Hepatocyte (in vitro differentiated cells): ENCODE results near the gene TRPM2. TPM values are rescaled to one million over a fixed set of nuclear protein-coding genes. Genes with fewer than 3 reads are reported as not detected.

Source experiments
- DNase-seq: peaks from one replicate; pipeline ENCODE4 v3.0.0-alpha.2; 2016; ENCODE audit warnings: low spot score
- H2AFZ ChIP-seq: fragments of 200-600 bp; sonication (generic); 2 replicates; pipeline ENCODE4 v1.6.0; 2016; ENCODE audit warnings: antibody characterized with exemption, mild to moderate bottlenecking
- H3K27ac ChIP-seq: fragments of 200-600 bp; sonication (generic); 2 replicates; pipeline ENCODE4 v1.5.1; 2016; ENCODE audit warnings: mild to moderate bottlenecking
- H3K27me3 ChIP-seq: fragments of 200-600 bp; sonication (generic); 2 replicates; pipeline ENCODE4 v1.6.1; 2016
- H3K36me3 ChIP-seq: fragments of 200-600 bp; sonication (generic); replicated peaks from 2 replicates; pipeline ENCODE4 v1.5.1; 2016; ENCODE audit warnings: low read depth; ENCODE audit not compliant: insufficient read depth
- H3K4me1 ChIP-seq: fragments of 200-600 bp; sonication (generic); 2 replicates; pipeline ENCODE4 v1.5.1; 2016; ENCODE audit warnings: mild to moderate bottlenecking, moderate library complexity; ENCODE audit not compliant: insufficient read depth
- H3K4me2 ChIP-seq: fragments of 200-600 bp; sonication (generic); 2 replicates; pipeline ENCODE4 v1.6.0; 2016
- H3K4me3 ChIP-seq: fragments of 200-600 bp; sonication (generic); 2 replicates; pipeline ENCODE4 v1.5.1; 2016; ENCODE audit warnings: mild to moderate bottlenecking
- H3K79me2 ChIP-seq: fragments of 200-600 bp; sonication (generic); 2 replicates; pipeline ENCODE4 v1.6.0; 2017; ENCODE audit warnings: mild to moderate bottlenecking
- H3K9me2 ChIP-seq: fragments of 200-600 bp; sonication (generic); replicated peaks from 2 replicates; pipeline ENCODE4 v1.6.0; 2017; ENCODE audit warnings: mild to moderate bottlenecking; ENCODE audit not compliant: insufficient read depth
- H3K9me3 ChIP-seq: fragments of 200-600 bp; sonication (generic); 2 replicates; pipeline ENCODE4 v1.5.1; 2016; ENCODE audit warnings: low read depth, mild to moderate bottlenecking
- H4K20me1 ChIP-seq: fragments of 200-600 bp; sonication (generic); 2 replicates; pipeline ENCODE4 v1.6.0; 2016; ENCODE audit warnings: mild to moderate bottlenecking; ENCODE audit not compliant: insufficient read depth, poor library complexity, severe bottlenecking
- CTCF ChIP-seq: fragments of 200-600 bp; sonication (generic); IDR thresholded peaks from 2 replicates; pipeline ENCODE4 v1.5.1; 2016; ENCODE audit warnings: antibody characterized with exemption, mild to moderate bottlenecking; ENCODE audit not compliant: poor library complexity
- EZH2 ChIP-seq: fragments of 200-600 bp; sonication (generic); IDR thresholded peaks from 2 replicates; pipeline ENCODE4 v1.6.1; 2016; ENCODE audit warnings: antibody characterized with exemption, mild to moderate bottlenecking, borderline replicate concordance
- EZH2phosphoT487 ChIP-seq: fragments of 200-600 bp; sonication (generic); IDR thresholded peaks from one replicate; pipeline ENCODE4 v1.6.1; 2018; ENCODE audit warnings: antibody characterized with exemption, mild to moderate bottlenecking, low read depth, moderate library complexity; ENCODE audit not compliant: unreplicated experiment, severe bottlenecking
- WGBS: methylation state at CpG from one replicate; pipeline ENCODE4 v1.1.6; 2016; ENCODE audit warnings: low lambda C conversion rate; ENCODE audit errors: missing lambda C conversion rate; 5-methylcytosine and 5-hydroxymethylcytosine counted together
- polyA plus RNA-seq: library from polyadenylated mRNA; unstranded; fragments of >200 nt; fragmentation: Nextera tagmentation; extraction: Ambion mirVana; gene quantifications from 2 replicates; pipeline ENCODE4 v1.2.1, GENCODE V29; 2016
- total RNA-seq: library from RNA; depleted of rRNA; stranded (reverse); fragments of >200 nt; gene quantifications from 2 replicates; pipeline ENCODE4 v1.2.3, GENCODE V29; 2014

TRPM2 gene
- total and polyA plus RNA-seq, 2 experiments from 2014 or later = 0.25 to 0.50 TPM

- no peak for DNase-seq
- 76% methylated on average over 2 of the region's 3 CpGs for WGBS
Observed at GRCh38 chr21:44428281-44428960, 75.0 kb downstream of the TRPM2 start.

GRCh38 chr21:44429894-44430293, 76.5 kb downstream of the TRPM2 start:
- Histone ChIP-seq H3K4me3 (no peak overlapping the region), H2AFZ (no peak overlapping the region), H3K79me2 (no peaks in the 10 kb centered on the region), H4K20me1 (no peaks in the 10 kb centered on the region), H3K9me3 (no peaks in the 10 kb centered on the region), H3K4me1 (no peaks in the 10 kb centered on the region), H3K27me3 (no peaks in the 10 kb centered on the region), H3K36me3 (no peaks in the 10 kb centered on the region), H3K9me2 (no peaks in the 10 kb centered on the region), H3K27ac (no peak overlapping the region), H3K4me2 (no peak overlapping the region)
- WGBS = 61% methylated on average over 1 of the region's 1 CpG
- no peak for TF ChIP-seq CTCF
- DNase-seq = no peak

More at GRCh38 chr21:44428281-44428960, 75.0 kb downstream of the TRPM2 start:
- no peaks in the 10 kb centered on the region for H3K27me3 ChIP-seq
- TF ChIP-seq CTCF (no peak), EZH2phosphoT487 (no peak), EZH2 (no peak)
- no peaks in the 10 kb centered on the region for H3K36me3 ChIP-seq
- H3K27ac ChIP-seq = no peak overlapping the region
- no peak overlapping the region for H2AFZ ChIP-seq
- no peaks in the 10 kb centered on the region for H3K4me1 ChIP-seq
- H3K4me3 ChIP-seq = no peak overlapping the region
- no peaks in the 10 kb centered on the region for H4K20me1 ChIP-seq
- H3K79me2 ChIP-seq = no peaks in the 10 kb centered on the region
- no peaks in the 10 kb centered on the region for H3K9me2 ChIP-seq
- H3K4me2 ChIP-seq = no peak overlapping the region
- H3K9me3 ChIP-seq = no peaks in the 10 kb centered on the region

- no peak for DNase-seq
- H3K27me3 ChIP-seq = no peaks in the 10 kb centered on the region
- H3K4me1 ChIP-seq = no peaks in the 10 kb centered on the region
- no peaks in the 10 kb centered on the region for H3K36me3 ChIP-seq
- H3K9me3 ChIP-seq = no peaks in the 10 kb centered on the region
- H3K27ac ChIP-seq = no peak overlapping the region
- H3K4me3 ChIP-seq = no peak overlapping the region
- H3K4me2 ChIP-seq = no peak overlapping the region
- no peaks in the 10 kb centered on the region for H3K79me2 ChIP-seq
- H3K9me2 ChIP-seq = no peaks in the 10 kb centered on the region
- whole genome bisulfite sequencing = 80% methylated on average over 4 of the region's 4 CpGs
- TF ChIP-seq EZH2 (no peak), CTCF (no peak), EZH2phosphoT487 (no peak)
- H2AFZ ChIP-seq = no peak overlapping the region
- H4K20me1 ChIP-seq = no peaks in the 10 kb centered on the region
Observed at GRCh38 chr21:44431300-44431699, 77.9 kb downstream of the TRPM2 start.
